GM12892 (cell line): ENCODE results near the gene ORC4.

Source experiments
- POLR2A ChIP-seq: IDR thresholded peaks from 2 replicates; pipeline ENCODE4 v1.6.1; 2011; ENCODE audit warnings: low read depth, low read length, control low read depth
- POLR2AphosphoS5 ChIP-seq: IDR thresholded peaks from 2 replicates; pipeline ENCODE4 v1.6.1; 2011; ENCODE audit warnings: low read depth, low read length, control low read depth
- TAF1 ChIP-seq: IDR thresholded peaks from 2 replicates; pipeline ENCODE4 v1.6.1; 2011; ENCODE audit warnings: low read depth, mild to moderate bottlenecking, control low read depth, low read length, borderline replicate concordance

- TF ChIP-seq POLR2AphosphoS5 = no peak
- TF ChIP-seq TAF1 = no peak
- no peak for TF ChIP-seq POLR2A
Measured at GRCh38 chr2:147968571-147968970, 52.0 kb downstream of the ORC4 start.
